Stimulated activated CD8-positive, alpha-beta memory T cell treated with anti-CD3 and anti-CD28 coated beads, Interleukin-12 subunit alpha, Interleukin-12 subunit beta, amount 100 ng/mL, for 24 hours (primary cell): ENCODE data around the gene ARL6IP4.
"Not testable (repeated sequence)": the region's sequence is repeated elsewhere in the genome, so short reads cannot be mapped to it uniquely, and the experiment has no call there.

ENCODE experiments used
- DNase-seq: peaks from one replicate; pipeline ENCODE4 v3.0.0-alpha.2; 2020; ENCODE audit errors: extremely low read depth

The ARL6IP4 gene

DNA sequence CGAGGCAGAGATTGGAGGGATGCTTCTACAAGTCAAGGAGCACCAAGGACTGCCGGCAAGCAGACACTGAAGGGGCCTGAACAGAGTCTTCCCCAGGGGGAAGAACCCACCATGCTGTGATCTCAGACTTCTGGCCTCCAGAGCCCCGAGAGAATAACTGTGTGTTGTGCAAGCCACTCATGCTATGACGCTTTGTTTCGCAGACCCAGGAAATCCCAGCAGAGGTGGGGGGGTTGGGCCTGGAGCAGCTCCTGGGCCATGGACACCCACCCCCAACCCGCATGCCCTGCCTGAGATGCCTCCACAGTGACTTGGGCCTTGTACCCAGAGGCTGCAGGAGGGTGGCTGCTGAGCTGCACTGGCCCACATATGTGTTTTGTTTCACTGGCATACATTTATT lies 31.2 kb downstream of the ARL6IP4 start:
- no peak for DNase-seq

GRCh38 chr12:123013185-123014095 lies 33.0 kb downstream of the ARL6IP4 start:
- DNase-seq, result no peak

DNA sequence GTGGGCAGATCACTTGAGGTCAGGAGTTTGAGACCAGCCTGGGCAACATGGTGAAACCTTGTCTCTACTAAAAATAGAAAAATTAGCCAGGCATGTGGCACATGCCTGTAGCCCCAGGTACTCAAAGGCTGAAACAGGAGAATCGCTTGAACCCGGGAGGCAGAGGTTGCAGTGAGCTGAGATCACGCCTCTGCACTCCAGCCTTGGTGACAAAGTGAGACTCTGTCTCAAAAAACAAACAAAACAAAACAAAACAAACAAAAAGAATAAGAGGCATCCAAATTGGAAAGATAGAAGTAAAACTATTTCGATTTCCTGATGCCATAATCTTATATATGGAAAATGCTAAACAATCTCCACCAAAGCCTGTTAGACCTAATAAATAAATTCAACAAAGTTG lies 34.0 kb downstream of the ARL6IP4 start:
- DNase-seq, result not testable (repeated sequence)

- no peak for DNase-seq
Measured at GRCh38 chr12:123017753-123018152, 37.3 kb downstream of the ARL6IP4 start.

- no peak for DNase-seq
Measured at GRCh38 chr12:123019841-123020138, 39.3 kb downstream of the ARL6IP4 start.

- DNase-seq, result no peak
Measured at GRCh38 chr12:123021688-123022604, 41.5 kb downstream of the ARL6IP4 start.

GRCh38 chr12:123022846-123023245 lies 42.4 kb downstream of the ARL6IP4 start:
- no peak for DNase-seq

GRCh38 chr12:123024819-123025391 lies 44.4 kb downstream of the ARL6IP4 start:
- DNase-seq, result no peak

- DNase-seq, result no peak
Measured at GRCh38 chr12:123026094-123026853, 45.8 kb downstream of the ARL6IP4 start.

DNA sequence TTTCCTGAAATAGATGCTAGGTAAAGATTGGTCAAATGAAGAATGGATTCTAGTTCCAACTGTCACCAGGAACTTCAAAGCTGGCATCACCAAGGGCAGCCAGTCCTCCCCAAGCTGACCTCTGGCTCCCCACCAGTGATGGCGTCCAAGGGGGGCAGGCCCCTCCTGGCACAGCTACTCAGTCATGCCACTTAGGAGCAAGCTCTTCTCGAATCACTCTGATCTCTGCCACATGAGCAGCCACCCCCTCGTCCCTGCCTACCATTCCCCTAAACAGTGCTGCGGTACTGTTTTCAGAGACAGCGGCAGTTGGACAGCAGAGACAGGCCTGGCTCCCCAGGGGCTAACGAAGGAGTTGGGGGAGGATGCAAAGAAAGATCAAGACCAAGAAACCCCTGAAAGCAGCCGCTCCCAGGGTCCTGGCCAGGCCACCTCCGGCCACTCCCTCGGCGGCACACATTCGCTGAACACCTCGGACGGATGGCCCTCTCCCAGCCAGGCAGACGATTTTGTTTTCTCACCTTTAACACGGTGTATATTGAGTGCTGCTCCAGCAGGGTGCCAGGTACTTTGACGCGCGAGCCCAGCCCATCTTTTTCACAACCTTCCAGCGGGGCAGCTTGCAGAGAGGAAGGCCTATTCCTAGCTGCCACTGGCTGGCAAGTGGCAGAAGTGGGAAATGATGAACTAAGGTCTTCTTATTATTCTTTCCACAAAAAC lies 47.4 kb downstream of the ARL6IP4 start:
- DNase-seq, result no peak

DNA sequence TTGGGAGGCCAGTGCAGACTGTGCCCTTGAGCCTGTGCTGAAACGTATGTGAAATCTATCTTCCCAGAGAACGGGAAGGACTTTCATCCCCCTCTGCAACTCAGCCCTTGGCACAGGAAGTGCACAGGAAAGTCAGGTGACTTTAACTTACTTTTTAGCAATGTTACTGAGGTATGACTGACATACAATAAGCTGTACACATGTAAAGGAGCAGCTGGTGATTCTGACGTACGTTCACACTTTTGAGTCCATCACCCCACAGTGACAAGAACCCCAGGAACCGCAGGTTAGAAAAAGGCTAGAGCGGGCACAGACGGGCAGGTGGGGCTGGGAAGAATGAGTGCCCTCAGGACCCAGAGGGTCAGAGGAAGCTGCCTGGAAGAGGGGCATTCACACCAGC lies 48.0 kb downstream of the ARL6IP4 start:
- no peak for DNase-seq

- no peak for DNase-seq
Measured at GRCh38 chr12:123029550-123029949, 49.1 kb downstream of the ARL6IP4 start.

- no peak for DNase-seq
Measured at GRCh38 chr12:123030686-123031085, 50.2 kb downstream of the ARL6IP4 start.

GRCh38 chr12:123031171-123031845 lies 50.8 kb downstream of the ARL6IP4 start:
- no peak for DNase-seq
